Body of pancreas (tissue), 4 donors: ENCODE results near the gene RBM26.

Experiments used
- POLR2A ChIP-seq, 3 donors: fragments of 450-650 bp; IDR thresholded peaks; one replicate each; pipeline ENCODE4 v1.6.1; 2016; ENCODE audit warnings: antibody characterized with exemption in 3 of 3, mild to moderate bottlenecking in 2 of 3
- TF ChIP-seq, protein P1 (sequence below), 7 experiments: fragments of 450-650 bp in 4 of 7; fragments of 200-600 bp in 3 of 7; sonication (generic) in 3 of 7; IDR thresholded peaks; one replicate each; pipeline ENCODE4 v1.5.1; 2016 to 2019; ENCODE audit warnings: antibody characterized with exemption in 7 of 7

DNA sequence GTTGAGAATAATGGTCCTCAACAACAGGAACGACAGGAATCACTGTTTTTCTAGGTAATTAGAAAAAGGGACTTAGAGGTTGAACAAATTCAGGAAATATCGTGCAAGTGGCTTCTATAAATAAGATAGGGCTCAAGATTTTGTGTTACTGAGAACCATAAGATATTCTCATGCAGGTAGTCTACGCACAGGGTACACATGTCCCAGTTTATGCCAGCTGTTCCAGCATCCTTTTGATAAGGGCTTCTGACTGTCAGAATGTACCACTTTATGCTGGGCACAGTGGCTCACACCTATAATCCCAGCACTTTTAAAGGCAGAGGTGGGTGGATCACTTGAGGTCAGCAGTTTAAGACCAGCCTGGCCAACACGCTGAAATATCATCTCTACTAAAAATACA is 32.1 kb downstream of the RBM26 start:
- TF ChIP-seq, protein P1, sequence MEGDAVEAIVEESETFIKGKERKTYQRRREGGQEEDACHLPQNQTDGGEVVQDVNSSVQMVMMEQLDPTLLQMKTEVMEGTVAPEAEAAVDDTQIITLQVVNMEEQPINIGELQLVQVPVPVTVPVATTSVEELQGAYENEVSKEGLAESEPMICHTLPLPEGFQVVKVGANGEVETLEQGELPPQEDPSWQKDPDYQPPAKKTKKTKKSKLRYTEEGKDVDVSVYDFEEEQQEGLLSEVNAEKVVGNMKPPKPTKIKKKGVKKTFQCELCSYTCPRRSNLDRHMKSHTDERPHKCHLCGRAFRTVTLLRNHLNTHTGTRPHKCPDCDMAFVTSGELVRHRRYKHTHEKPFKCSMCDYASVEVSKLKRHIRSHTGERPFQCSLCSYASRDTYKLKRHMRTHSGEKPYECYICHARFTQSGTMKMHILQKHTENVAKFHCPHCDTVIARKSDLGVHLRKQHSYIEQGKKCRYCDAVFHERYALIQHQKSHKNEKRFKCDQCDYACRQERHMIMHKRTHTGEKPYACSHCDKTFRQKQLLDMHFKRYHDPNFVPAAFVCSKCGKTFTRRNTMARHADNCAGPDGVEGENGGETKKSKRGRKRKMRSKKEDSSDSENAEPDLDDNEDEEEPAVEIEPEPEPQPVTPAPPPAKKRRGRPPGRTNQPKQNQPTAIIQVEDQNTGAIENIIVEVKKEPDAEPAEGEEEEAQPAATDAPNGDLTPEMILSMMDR (IDR thresholded peaks at IDR 0.05), result no peak
- no peak for TF ChIP-seq POLR2A (IDR thresholded peaks at IDR 0.05)
